ENCODE data around the gene SLC41A3.

DNA sequence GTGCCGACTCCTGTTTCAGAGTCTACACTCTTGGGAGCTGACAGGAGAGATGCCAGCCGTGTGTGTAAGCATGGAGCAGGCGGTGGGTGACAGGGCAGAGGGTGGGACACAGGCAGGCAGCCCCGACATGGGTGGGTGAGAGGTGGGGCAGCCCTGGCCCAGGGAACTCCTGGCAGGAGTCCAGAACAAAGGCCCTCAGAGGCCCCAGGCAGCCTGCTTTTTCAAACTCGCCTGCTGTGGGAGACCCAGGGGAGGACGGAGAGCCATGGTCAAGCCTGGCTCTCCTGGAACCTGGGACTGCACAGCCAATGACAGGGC lies 29.3 kb upstream of the SLC41A3 start:
- no peak for TF ChIP-seq CTCF (conservative IDR thresholded peaks at IDR 0.05 in 1 of 2, IDR thresholded peaks at IDR 0.05 in 1 of 2; ENCODE audit: low read depth in 1 of 2, low read length in 2 of 2)
- no peak for TF ChIP-seq EZH2 (IDR thresholded peaks at IDR 0.05; ENCODE audit: low read length, missing control alignments)
